Gastroesophageal sphincter (tissue), 4 donors: ENCODE results near the gene DNTT. TPM values are rescaled to one million over a fixed set of nuclear protein-coding genes. Genes with fewer than 3 reads are reported as not detected.
A peak's percentile ranks its signal among the peaks of the same experiment; 100 is the strongest.

Experiments used
- ATAC-seq: fragments of 150-250 bp; one replicate; pipeline ENCODE4 v1.9.1; 2016; ENCODE audit warnings: mild to moderate bottlenecking, moderate library complexity
- H3K27ac ChIP-seq, 4 donors: fragments of 200-600 bp; sonication (generic) in 3 of 4; 1 replicate in 3 of 4; 2 replicates in 1 of 4; pipeline ENCODE4 v1.5.1; 2016 to 2019
- H3K27me3 ChIP-seq: fragments of 200-600 bp; sonication (generic); one replicate; pipeline ENCODE4 v1.5.1; 2019
- H3K36me3 ChIP-seq, 2 donors: fragments of 200-600 bp; sonication (generic); one replicate each; pipeline ENCODE4 v1.5.1; 2019; ENCODE audit warnings: control low read depth in 1 of 2
- H3K4me1 ChIP-seq, 3 donors: fragments of 200-600 bp; sonication (generic); 1 replicate in 2 of 3; 2 replicates in 1 of 3; pipeline ENCODE4 v1.5.1; 2016 to 2019; ENCODE audit warnings: control low read depth in 2 of 3
- H3K4me3 ChIP-seq, 2 donors: fragments of 200-600 bp; sonication (generic); one replicate each; pipeline ENCODE4 v1.5.1; 2019; ENCODE audit warnings: mild to moderate bottlenecking in 1 of 2, moderate library complexity in 1 of 2
- H3K9me3 ChIP-seq, 3 donors: fragments of 200-600 bp; sonication (generic); one replicate each; pipeline ENCODE4 v1.5.1; 2017 to 2019; ENCODE audit warnings: control low read depth in 2 of 3
- CTCF ChIP-seq, 4 experiments: fragments of 200-600 bp in 2 of 4; fragments of 450-650 bp in 2 of 4; sonication (generic) in 1 of 4; IDR thresholded peaks; one replicate each; pipeline ENCODE4 v1.5.1; 2017 to 2019; ENCODE audit warnings: antibody characterized with exemption in 4 of 4, mild to moderate bottlenecking in 2 of 4, moderate library complexity in 2 of 4
- EP300 ChIP-seq: sonication (generic); formaldehyde crosslinking; IDR thresholded peaks from one replicate; pipeline ENCODE4 v1.6.1; 2017; ENCODE audit warnings: antibody characterized with exemption, mild to moderate bottlenecking
- POLR2A ChIP-seq, 2 donors: fragments of 450-650 bp; IDR thresholded peaks; one replicate each; pipeline ENCODE4 v1.6.1; 2017; ENCODE audit warnings: antibody characterized with exemption in 2 of 2, mild to moderate bottlenecking in 2 of 2, moderate library complexity in 1 of 2
- POLR2AphosphoS5 ChIP-seq: sonication (generic); formaldehyde crosslinking; IDR thresholded peaks from one replicate; pipeline ENCODE4 v1.6.1; 2017; ENCODE audit warnings: antibody characterized with exemption
- WGBS, 2 donors: methylation state at CpG; one replicate each; pipeline ENCODE4 v1.1.5; 2018; ENCODE audit warnings: low coverage in 1 of 2; 5-methylcytosine and 5-hydroxymethylcytosine counted together
- total RNA-seq, 4 donors: library from RNA; depleted of rRNA; stranded (reverse); fragments of >200 nt; gene quantifications; one replicate each; pipeline ENCODE4 v1.1.0, GENCODE V29; 2016

DNTT gene
- total RNA-seq, 4 donors from 2014 or later = not detected

GRCh38 chr10:96271016-96271815 is 33.0 kb upstream of the DNTT start, which contains the start of gene BLNK:
Gene BLNK (minus strand): TSS chr10:96271569. CDS start chr10:96271398, 171 bp downstream.
- 0 to 47% methylated on average over 1 to 4 of the region's 6 CpGs for WGBS, 2 donors
- H3K27me3 ChIP-seq = no peaks in the 10 kb centered on the region
- H3K27ac ChIP-seq = peak within 1 kb of the TSS in 3 of 4 donors; percentile 51 to 57 (median 56)
- H3K4me3 ChIP-seq = peak within 1 kb of the TSS in 1 of 2 donors; percentile 12
- ATAC-seq = peak; percentile 92
- peaks cover 0 to 35% (median 4%) of the 10 kb centered on the region in 3 donors for H3K4me1 ChIP-seq
- H3K36me3 ChIP-seq = no peaks in the 10 kb centered on the region
- no peaks in the 10 kb centered on the region for H3K9me3 ChIP-seq
- no peak for TF ChIP-seq EP300
- peak; percentile 12 for TF ChIP-seq POLR2AphosphoS5
- TF ChIP-seq POLR2A (IDR thresholded peaks at IDR 0.05) = peak in 1 of 2 donors; percentile 11
- no peak for TF ChIP-seq CTCF (IDR thresholded peaks at IDR 0.05)

- Histone ChIP-seq H3K27ac (peak overlapping the region in 3 of 4 donors; percentile 7 to 57 (median 56)), H3K27me3 (no peaks in the 10 kb centered on the region), H3K4me3 (no peak overlapping the region), H3K36me3 (no peaks in the 10 kb centered on the region), H3K4me1 (peaks cover 0 to 40% (median 4%) of the 10 kb centered on the region in 3 donors), H3K9me3 (no peaks in the 10 kb centered on the region)
- TF ChIP-seq POLR2AphosphoS5 = no peak
- TF ChIP-seq CTCF (IDR thresholded peaks at IDR 0.05) = no peak
- TF ChIP-seq POLR2A (IDR thresholded peaks at IDR 0.05) = no peak
- TF ChIP-seq EP300 = no peak
- 75 to 85% methylated on average over 8 of the region's 8 CpGs for WGBS, 2 donors
- no peak for ATAC-seq
These were observed 31.6 kb upstream of the DNTT start for GRCh38 chr10:96272316-96273280.

- 60% methylated on average over 2 of the region's 2 CpGs; no CpG with 5 or more reads in 1 of the 2 donors for WGBS, 2 donors
- peaks cover 0 to 38% (median 4%) of the 10 kb centered on the region in 3 donors for H3K4me1 ChIP-seq
- ATAC-seq = no peak
- no peak overlapping the region for H3K4me3 ChIP-seq
- no peaks in the 10 kb centered on the region for H3K36me3 ChIP-seq
- no peaks in the 10 kb centered on the region for H3K27me3 ChIP-seq
- no peak for TF ChIP-seq CTCF (IDR thresholded peaks at IDR 0.05)
- no peak for TF ChIP-seq EP300
- TF ChIP-seq POLR2AphosphoS5 = no peak
- no peak for TF ChIP-seq POLR2A (IDR thresholded peaks at IDR 0.05)
- no peaks in the 10 kb centered on the region for H3K9me3 ChIP-seq
- no peak overlapping the region for H3K27ac ChIP-seq
These were observed 28.4 kb upstream of the DNTT start for GRCh38 chr10:96275685-96276418.

- TF ChIP-seq POLR2A (IDR thresholded peaks at IDR 0.05) (no peak), CTCF (IDR thresholded peaks at IDR 0.05) (no peak), EP300 (no peak), POLR2AphosphoS5 (no peak)
- Histone ChIP-seq H3K9me3 (no peaks in the 10 kb centered on the region), H3K27me3 (no peaks in the 10 kb centered on the region), H3K4me3 (no peak overlapping the region), H3K36me3 (no peaks in the 10 kb centered on the region), H3K27ac (no peak overlapping the region), H3K4me1 (peaks cover 0 to 32% (median 0%) of the 10 kb centered on the region in 3 donors)
- 96 to 100% methylated on average over 1 to 2 of the region's 6 CpGs for WGBS, 2 donors
- ATAC-seq = no peak
These were observed 27.8 kb upstream of the DNTT start for GRCh38 chr10:96276426-96276825.
